Measurements from ENCODE around the gene NAV1.
"Not testable (repeated sequence)": the region's sequence is repeated elsewhere in the genome, so short reads cannot be mapped to it uniquely, and the experiment has no call there.

NAV1 gene

GRCh38 chr1:201515062-201515750, 23.7 kb upstream of the NAV1 start:
- H3K4me1 ChIP-seq (ENCODE audit: control insufficient read depth in 1 of 2, insufficient read depth in 1 of 2, low read depth in 1 of 2, low read length in 1 of 2) = peaks cover 33 to 50% of the 10 kb centered on the region in 2 experiments
- H3K27me3 ChIP-seq = no peaks in the 10 kb centered on the region
- no peak overlapping the region for H3K4me3 ChIP-seq (ENCODE audit: low read depth in 1 of 2, low read length in 1 of 2)
- TF ChIP-seq CTCF (IDR thresholded peaks at IDR 0.05) = no peak
- H3K36me3 ChIP-seq = no peaks in the 10 kb centered on the region
- H3K9me3 ChIP-seq = no peaks in the 10 kb centered on the region
- no peak overlapping the region for H3K27ac ChIP-seq

DNA sequence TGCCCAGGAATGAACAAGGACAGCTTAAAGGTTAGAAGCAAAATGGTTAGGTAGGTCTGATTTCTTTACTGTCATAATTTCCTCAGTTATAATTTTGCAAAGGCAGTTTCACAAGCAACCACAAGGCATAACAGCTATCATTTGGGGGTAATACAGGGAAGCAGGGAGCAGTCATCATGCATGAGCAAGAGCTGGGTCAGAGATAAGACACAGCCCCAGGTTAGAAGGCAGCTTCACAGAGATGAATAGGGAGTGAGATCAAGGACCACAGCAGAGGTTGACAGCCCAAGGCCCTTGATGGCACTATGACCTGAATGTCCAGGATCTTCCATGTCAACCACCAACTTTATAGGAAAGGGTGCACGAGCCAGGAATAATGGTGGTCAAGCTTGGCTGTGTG, 23.0 kb upstream of the NAV1 start:
- Histone ChIP-seq H3K4me3 (ENCODE audit: low read depth in 1 of 2, low read length in 1 of 2) (no peak overlapping the region), H3K27ac (no peak overlapping the region), H3K27me3 (no peaks in the 10 kb centered on the region), H3K9me3 (no peaks in the 10 kb centered on the region), H3K4me1 (ENCODE audit: control insufficient read depth in 1 of 2, insufficient read depth in 1 of 2, low read depth in 1 of 2, low read length in 1 of 2) (peaks cover 33 to 50% of the 10 kb centered on the region in 2 experiments), H3K36me3 (no peaks in the 10 kb centered on the region)
- TF ChIP-seq CTCF (IDR thresholded peaks at IDR 0.05) = no peak

GRCh38 chr1:201516511-201517127, 22.3 kb upstream of the NAV1 start:
- Histone ChIP-seq H3K27me3 (no peaks in the 10 kb centered on the region), H3K4me1 (ENCODE audit: control insufficient read depth in 1 of 2, insufficient read depth in 1 of 2, low read depth in 1 of 2, low read length in 1 of 2) (peaks cover 29 to 42% of the 10 kb centered on the region in 2 experiments), H3K4me3 (ENCODE audit: low read depth in 1 of 2, low read length in 1 of 2) (no peak overlapping the region), H3K9me3 (no peaks in the 10 kb centered on the region), H3K36me3 (no peaks in the 10 kb centered on the region), H3K27ac (no peak overlapping the region)
- no peak for TF ChIP-seq CTCF (IDR thresholded peaks at IDR 0.05)

- Histone ChIP-seq H3K27me3 (no peaks in the 10 kb centered on the region), H3K4me1 (ENCODE audit: control insufficient read depth in 1 of 2, insufficient read depth in 1 of 2, low read depth in 1 of 2, low read length in 1 of 2) (peaks cover 19 to 32% of the 10 kb centered on the region in 2 experiments), H3K4me3 (ENCODE audit: low read depth in 1 of 2, low read length in 1 of 2) (no peak overlapping the region), H3K36me3 (no peaks in the 10 kb centered on the region), H3K9me3 (no peaks in the 10 kb centered on the region), H3K27ac (no peak overlapping the region)
- no peak for TF ChIP-seq CTCF (IDR thresholded peaks at IDR 0.05)
These were observed 21.3 kb upstream of the NAV1 start for GRCh38 chr1:201517631-201518030.

GRCh38 chr1:201518071-201518470, 20.9 kb upstream of the NAV1 start:
- Histone ChIP-seq H3K36me3 (no peaks in the 10 kb centered on the region), H3K4me3 (ENCODE audit: low read depth in 1 of 2, low read length in 1 of 2) (no peak overlapping the region), H3K4me1 (ENCODE audit: control insufficient read depth in 1 of 2, insufficient read depth in 1 of 2, low read depth in 1 of 2, low read length in 1 of 2) (peaks cover 16 to 28% of the 10 kb centered on the region in 2 experiments), H3K27ac (no peak overlapping the region), H3K9me3 (no peaks in the 10 kb centered on the region), H3K27me3 (no peaks in the 10 kb centered on the region)
- TF ChIP-seq CTCF (IDR thresholded peaks at IDR 0.05) = no peak

GRCh38 chr1:201520046-201520575, 18.8 kb upstream of the NAV1 start:
- peaks cover 16 to 20% of the 10 kb centered on the region in 2 experiments for H3K4me1 ChIP-seq (ENCODE audit: control insufficient read depth in 1 of 2, insufficient read depth in 1 of 2, low read depth in 1 of 2, low read length in 1 of 2)
- H3K36me3 ChIP-seq; H3K27me3 ChIP-seq; H3K27ac ChIP-seq; H3K4me3 ChIP-seq (ENCODE audit: low read depth in 1 of 2, low read length in 1 of 2); H3K9me3 ChIP-seq: not testable (repeated sequence)
